Activated T-cell treated with anti-CD3 and anti-CD28 coated beads for 1 hour (primary cell): ENCODE measurements around the gene ART4.

Experiments used
- DNase-seq: peaks from one replicate; pipeline ENCODE4 v3.0.0-alpha.2; 2020; ENCODE audit warnings: low read depth

ART4 gene

GRCh38 chr12:14810167-14810952 lies 33.0 kb downstream of the ART4 start:
- no peak for DNase-seq

- DNase-seq, result no peak
Observed at GRCh38 chr12:14803830-14804160, 39.5 kb downstream of the ART4 start.

GRCh38 chr12:14803011-14803829 lies 40.1 kb downstream of the ART4 start, which contains the start of the genes C12orf60 and WBP11:
Gene C12orf60 (plus strand): TSS chr12:14803670. CDS start chr12:14822936, 19,266 bp downstream.
Gene WBP11 (minus strand): TSS chr12:14803478. CDS start chr12:14801383, 2,095 bp downstream.
- peak; percentile 73 for DNase-seq

- DNase-seq, result no peak
Observed at GRCh38 chr12:14802721-14803010, 40.7 kb downstream of the ART4 start.

- DNase-seq, result no peak
Observed at GRCh38 chr12:14802247-14802646, 41.1 kb downstream of the ART4 start.

GRCh38 chr12:14795028-14795448 lies 48.3 kb downstream of the ART4 start:
- no peak for DNase-seq

- DNase-seq, result no peak
Observed at GRCh38 chr12:14785568-14785967, 57.8 kb downstream of the ART4 start.

GRCh38 chr12:14784471-14784870 lies 58.9 kb downstream of the ART4 start:
- no peak for DNase-seq

GRCh38 chr12:14782756-14783155 lies 60.6 kb downstream of the ART4 start:
- DNase-seq, result no peak

GRCh38 chr12:14781563-14781962 lies 61.8 kb downstream of the ART4 start:
- DNase-seq, result no peak

- no peak for DNase-seq
Observed at GRCh38 chr12:14780859-14781258, 62.5 kb downstream of the ART4 start.

GRCh38 chr12:14779834-14780233 lies 63.5 kb downstream of the ART4 start:
- no peak for DNase-seq

- DNase-seq, result no peak
Observed at GRCh38 chr12:14777271-14777670, 66.1 kb downstream of the ART4 start.

- no peak for DNase-seq
Observed at GRCh38 chr12:14776236-14776961, 66.9 kb downstream of the ART4 start.

GRCh38 chr12:14775636-14775980 lies 67.7 kb downstream of the ART4 start:
- DNase-seq, result no peak
